Muscle layer of duodenum (tissue), 2 donors: Measurements from ENCODE around the gene PTMS.
A peak's percentile ranks its signal among the peaks of the same experiment; 100 is the strongest.

Source experiments
- H3K27ac ChIP-seq: one replicate; pipeline ENCODE4 v1.7.0; 2013; ENCODE audit warnings: mild to moderate bottlenecking, low read length
- H3K27me3 ChIP-seq: one replicate; pipeline ENCODE4 v1.7.0; 2013; ENCODE audit warnings: low read depth, mild to moderate bottlenecking, control low read depth, low read length
- H3K36me3 ChIP-seq, 2 donors: one replicate each; pipeline ENCODE4 v1.7.0; 2013; ENCODE audit warnings: low read length in 2 of 2, control low read depth in 1 of 2, mild to moderate bottlenecking in 1 of 2; ENCODE audit not compliant: insufficient read depth in 2 of 2, control insufficient read depth in 1 of 2
- H3K4me1 ChIP-seq, 2 donors: one replicate each; pipeline ENCODE4 v1.7.0; 2013; ENCODE audit warnings: low read length in 2 of 2, mild to moderate bottlenecking in 2 of 2, control low read depth in 1 of 2, moderate library complexity in 1 of 2; ENCODE audit not compliant: insufficient read depth in 2 of 2, control insufficient read depth in 1 of 2
- H3K4me3 ChIP-seq, 2 donors: one replicate each; pipeline ENCODE4 v1.7.0; 2013; ENCODE audit warnings: low read length in 2 of 2, low read depth in 1 of 2, mild to moderate bottlenecking in 1 of 2
- H3K9me3 ChIP-seq, 2 donors: one replicate each; pipeline ENCODE4 v1.7.0; 2013; ENCODE audit warnings: low read length in 2 of 2, control low read depth in 1 of 2, mild to moderate bottlenecking in 1 of 2; ENCODE audit not compliant: control insufficient read depth in 1 of 2
- donor health status: healthy.

The PTMS gene

DNA sequence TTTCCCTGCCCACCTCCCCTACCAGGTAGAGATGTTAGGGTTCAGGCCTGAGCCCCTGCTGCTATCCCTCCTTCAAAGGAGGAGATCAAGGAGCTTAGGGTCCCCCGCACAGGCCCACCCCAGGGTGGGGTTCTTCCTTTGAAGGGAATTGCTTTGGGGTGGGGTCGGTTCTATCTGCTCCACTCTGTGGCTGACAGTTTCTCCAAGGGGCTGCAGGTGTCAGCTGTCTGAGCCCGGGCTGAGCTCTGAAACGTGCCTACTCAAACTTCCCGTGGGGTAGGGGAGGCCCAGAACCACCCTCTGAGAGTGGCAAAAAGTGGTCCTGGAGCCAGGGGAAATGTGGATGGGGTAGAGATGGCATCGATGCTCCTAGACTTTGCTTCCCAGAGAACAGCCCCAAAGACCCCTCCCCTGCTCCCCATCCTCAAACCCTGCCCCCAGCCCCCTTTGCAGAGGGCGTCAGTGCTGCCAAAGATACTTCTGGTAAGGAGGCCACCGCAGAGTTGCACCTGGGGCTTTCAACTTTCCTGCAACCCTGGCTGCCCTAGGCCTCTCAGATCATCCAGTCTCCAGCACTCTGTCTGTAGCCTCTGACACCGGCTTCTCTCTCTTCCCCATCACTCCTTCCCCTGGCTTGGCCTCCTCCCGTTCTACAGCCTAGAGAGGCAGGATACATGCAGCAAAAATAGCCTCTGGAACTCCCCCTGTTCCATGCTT lies 16.8 kb downstream of the PTMS start:
- Histone ChIP-seq H3K27me3 (no peaks in the 10 kb centered on the region), H3K36me3 (no peaks in the 10 kb centered on the region), H3K9me3 (no peaks in the 10 kb centered on the region), H3K4me3 (no peak overlapping the region), H3K27ac (no peak overlapping the region), H3K4me1 (peaks cover 1 to 15% of the 10 kb centered on the region in 2 donors)

DNA sequence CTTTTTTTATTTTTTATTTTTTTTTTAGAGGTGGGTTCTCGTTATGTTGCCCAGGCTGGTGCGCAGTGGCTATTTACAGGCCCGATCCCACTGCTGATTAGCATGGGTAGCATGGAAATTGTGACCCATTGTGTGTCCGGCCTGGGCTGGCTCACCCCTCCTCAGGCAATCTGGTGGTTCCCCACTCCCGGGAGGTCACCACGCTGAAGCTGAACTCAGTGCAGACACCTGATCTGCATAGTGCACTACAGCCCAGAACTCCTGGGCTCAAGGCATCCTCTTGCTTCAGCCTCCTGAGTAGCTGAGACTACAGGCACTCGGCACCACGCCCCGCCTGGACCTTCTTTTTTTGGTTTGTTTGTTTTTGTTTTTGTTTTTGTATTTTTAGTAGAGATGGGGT lies 17.7 kb downstream of the PTMS start:
- no peak overlapping the region for H3K4me3 ChIP-seq
- H3K9me3 ChIP-seq: no peaks in the 10 kb centered on the region
- no peaks in the 10 kb centered on the region for H3K27me3 ChIP-seq
- no peaks in the 10 kb centered on the region for H3K36me3 ChIP-seq
- H3K4me1 ChIP-seq: peaks cover 0 to 7% of the 10 kb centered on the region in 2 donors
- H3K27ac ChIP-seq: no peak overlapping the region

DNA sequence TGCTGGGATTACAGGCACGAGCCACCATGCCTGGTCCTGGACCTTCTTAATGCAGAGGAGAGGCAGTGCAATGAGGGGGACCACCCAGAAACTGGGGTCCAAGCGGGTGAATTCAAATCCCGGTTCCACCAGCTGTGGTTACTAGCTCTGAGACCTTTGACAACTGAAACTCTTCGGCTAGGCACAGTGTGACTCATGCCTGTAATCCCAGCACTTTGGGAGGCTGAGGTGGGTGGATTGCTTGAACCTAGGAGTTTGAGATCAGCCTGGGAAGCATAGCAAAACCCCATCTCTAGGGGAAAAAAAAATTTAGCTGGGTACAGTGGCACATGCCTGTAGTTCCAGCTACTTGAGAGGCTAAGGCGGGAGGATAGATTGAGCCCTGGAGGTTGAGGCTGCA lies 18.1 kb downstream of the PTMS start:
- Histone ChIP-seq H3K4me3 (no peak overlapping the region), H3K27ac (no peak overlapping the region), H3K4me1 (peaks cover 0 to 3% of the 10 kb centered on the region in 2 donors), H3K36me3 (no peaks in the 10 kb centered on the region), H3K27me3 (no peaks in the 10 kb centered on the region), H3K9me3 (no peaks in the 10 kb centered on the region)

DNA sequence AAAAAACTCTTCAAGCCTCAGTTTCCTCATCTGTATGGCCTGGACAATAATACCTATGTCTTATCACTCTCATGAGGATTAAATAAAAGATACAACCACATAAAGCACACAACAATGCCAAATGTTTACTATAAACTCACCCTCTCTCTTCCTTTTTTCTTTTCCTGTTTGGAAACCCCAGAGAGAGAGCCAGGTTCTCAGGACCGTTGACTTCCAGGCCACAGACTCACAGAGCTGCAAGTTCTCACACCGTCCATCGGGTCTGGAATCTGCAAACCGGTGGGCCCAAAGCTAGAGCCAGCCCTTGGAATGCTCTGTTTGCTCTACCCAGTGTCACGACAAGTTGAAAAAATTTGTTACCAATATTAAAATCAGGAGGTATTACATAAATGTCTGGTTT lies 18.6 kb downstream of the PTMS start:
- Histone ChIP-seq H3K4me1 (no peaks in the 10 kb centered on the region), H3K9me3 (no peaks in the 10 kb centered on the region), H3K27ac (no peak overlapping the region), H3K4me3 (no peak overlapping the region), H3K36me3 (no peaks in the 10 kb centered on the region), H3K27me3 (no peaks in the 10 kb centered on the region)

DNA sequence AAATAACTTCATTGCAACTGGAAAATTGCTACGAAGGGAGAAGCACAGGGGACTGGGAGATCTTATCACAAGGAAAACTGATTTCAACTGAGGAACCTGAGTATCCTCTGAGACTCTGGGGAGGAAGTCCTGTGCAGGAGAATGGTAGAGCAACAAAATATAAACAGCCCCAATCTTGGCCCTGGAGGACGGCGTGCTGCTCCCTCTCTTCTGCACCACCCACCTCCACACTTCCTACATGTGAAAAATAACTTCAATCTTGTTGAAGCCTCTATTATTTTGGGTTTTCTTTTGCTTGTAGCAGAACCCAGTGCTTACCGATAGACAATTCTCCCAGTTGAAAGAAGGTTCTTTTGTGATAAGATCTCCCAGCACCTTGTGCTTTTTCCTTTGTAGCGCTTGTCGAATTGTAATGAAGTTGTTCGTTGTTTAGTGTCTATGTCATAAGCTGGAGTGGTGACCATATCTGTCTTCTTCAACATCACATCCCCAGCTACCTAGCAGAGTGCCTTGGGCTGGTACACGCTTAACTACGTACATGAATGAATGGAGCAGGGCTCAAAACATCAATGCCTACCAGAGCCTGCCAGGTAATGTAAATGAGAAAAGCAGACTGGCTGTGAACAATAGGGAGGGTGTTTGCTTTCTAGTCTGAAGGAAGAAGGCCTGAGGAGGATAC lies 20.4 kb downstream of the PTMS start:
- Histone ChIP-seq H3K36me3 (no peaks in the 10 kb centered on the region), H3K4me1 (no peaks in the 10 kb centered on the region), H3K9me3 (no peaks in the 10 kb centered on the region), H3K27me3 (no peaks in the 10 kb centered on the region), H3K27ac (no peak overlapping the region), H3K4me3 (no peak overlapping the region)

GRCh38 chr12:6787309-6787708 lies 21.1 kb downstream of the PTMS start:
- H3K27me3 ChIP-seq: no peaks in the 10 kb centered on the region
- H3K4me1 ChIP-seq: peaks cover 0 to 1% of the 10 kb centered on the region in 2 donors
- no peak overlapping the region for H3K27ac ChIP-seq
- H3K36me3 ChIP-seq: no peaks in the 10 kb centered on the region
- no peaks in the 10 kb centered on the region for H3K9me3 ChIP-seq
- no peak overlapping the region for H3K4me3 ChIP-seq

- Histone ChIP-seq H3K9me3 (no peaks in the 10 kb centered on the region), H3K27me3 (no peaks in the 10 kb centered on the region), H3K4me1 (peaks cover 0 to 10% of the 10 kb centered on the region in 2 donors), H3K36me3 (no peaks in the 10 kb centered on the region), H3K4me3 (peak within 1 kb of the TSS; percentile 2 to 13), H3K27ac (peak within 1 kb of the TSS; percentile 23)
These were observed 23.1 kb downstream of the PTMS start, which contains the start of gene CD4 for GRCh38 chr12:6788972-6789924. TSS of gene CD4 (plus strand) at chr12:6789528. CDS start at chr12:6800139, 10,611 bp downstream.

- H3K27ac ChIP-seq: peak overlapping the region; percentile 23
- no peaks in the 10 kb centered on the region for H3K9me3 ChIP-seq
- no peaks in the 10 kb centered on the region for H3K27me3 ChIP-seq
- H3K4me3 ChIP-seq: peak overlapping the region in 1 of 2 donors; percentile 37
- peaks cover 0 to 10% of the 10 kb centered on the region in 2 donors for H3K4me1 ChIP-seq
- H3K36me3 ChIP-seq: no peaks in the 10 kb centered on the region
These were observed 24.5 kb downstream of the PTMS start for GRCh38 chr12:6790496-6791150.

DNA sequence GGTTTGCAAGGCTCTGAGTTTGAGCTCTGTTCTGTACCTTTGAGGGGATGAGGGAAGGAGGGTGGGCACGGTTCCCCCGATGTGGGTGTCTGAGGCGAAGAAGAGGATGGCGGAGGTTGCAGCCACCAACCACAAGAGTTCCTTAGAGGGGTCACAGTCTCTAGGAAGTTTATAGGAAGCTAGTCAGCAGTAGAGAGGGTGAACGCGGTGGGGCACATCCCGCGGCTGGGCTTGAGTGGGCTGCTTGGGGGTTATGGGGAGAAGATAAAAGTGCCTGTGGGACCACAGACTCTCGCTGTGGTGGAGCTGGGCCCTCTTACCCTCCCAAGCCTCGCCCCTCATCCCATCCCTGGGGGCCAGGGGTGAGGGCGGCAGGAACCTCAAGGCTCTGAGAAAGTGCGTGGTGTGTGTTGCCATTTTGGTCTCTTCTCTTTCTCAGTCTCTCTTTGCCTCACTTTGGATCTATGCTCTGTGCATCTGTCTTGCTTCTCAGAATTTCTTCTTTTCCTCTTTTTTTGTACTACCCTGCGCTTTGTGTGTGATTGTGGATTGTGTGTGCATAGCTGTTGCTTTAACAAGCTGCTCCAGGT lies 25.9 kb downstream of the PTMS start:
- H3K27me3 ChIP-seq: no peaks in the 10 kb centered on the region
- no peak overlapping the region for H3K27ac ChIP-seq
- H3K9me3 ChIP-seq: no peaks in the 10 kb centered on the region
- no peaks in the 10 kb centered on the region for H3K36me3 ChIP-seq
- H3K4me3 ChIP-seq: peak overlapping the region in 1 of 2 donors; percentile 40
- H3K4me1 ChIP-seq: peaks cover 0 to 10% of the 10 kb centered on the region in 2 donors

DNA sequence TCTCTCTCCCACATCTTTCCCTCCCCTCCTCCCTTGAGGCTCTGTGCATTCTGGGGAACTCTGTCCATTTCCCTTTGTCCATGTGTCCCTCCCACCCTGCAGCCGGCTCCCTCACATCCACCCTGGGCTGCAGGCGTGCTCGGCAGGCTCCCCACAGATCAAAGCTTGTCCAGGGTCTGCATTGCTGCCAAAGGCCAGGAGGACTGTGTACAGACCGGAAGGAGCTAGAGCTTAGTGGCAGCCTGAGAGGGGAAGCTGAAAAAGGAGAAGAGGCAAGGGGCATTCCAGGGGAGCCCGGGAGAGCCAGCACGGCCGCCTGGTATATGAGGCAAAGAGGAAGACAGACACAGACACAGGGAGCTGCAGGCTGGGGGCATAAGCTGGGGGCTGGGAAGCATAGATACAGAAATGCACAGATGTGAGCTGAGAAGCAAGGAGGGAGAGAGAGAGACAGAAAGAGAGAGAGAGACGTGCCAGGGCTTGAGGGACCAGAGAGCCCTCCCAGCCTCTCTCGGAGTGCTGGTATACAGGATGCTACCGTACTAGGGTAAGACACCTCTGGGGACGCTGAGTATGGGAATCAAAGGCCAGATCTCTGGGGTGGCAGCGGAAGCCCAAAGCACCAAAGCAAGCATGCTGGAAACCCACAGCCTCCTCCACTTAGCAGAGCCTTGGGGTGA lies 26.5 kb downstream of the PTMS start:
- H3K36me3 ChIP-seq: no peaks in the 10 kb centered on the region
- H3K27me3 ChIP-seq: no peaks in the 10 kb centered on the region
- H3K4me1 ChIP-seq: peaks cover 0 to 10% of the 10 kb centered on the region in 2 donors
- peak overlapping the region; percentile 27 to 40 for H3K4me3 ChIP-seq
- H3K9me3 ChIP-seq: no peaks in the 10 kb centered on the region
- no peak overlapping the region for H3K27ac ChIP-seq
